ENCODE measurements around the gene NUP58. TPM values are rescaled to one million over a fixed set of nuclear protein-coding genes. Genes with fewer than 3 reads are reported as not detected.

NUP58 gene
- total and polyA plus RNA-seq, 9 of the 15 experiments (the other 6 are each of a cell fraction or from before 2014, with no cell fraction given) = 12.5 to 98.0 (median 42.6) TPM

DNA sequence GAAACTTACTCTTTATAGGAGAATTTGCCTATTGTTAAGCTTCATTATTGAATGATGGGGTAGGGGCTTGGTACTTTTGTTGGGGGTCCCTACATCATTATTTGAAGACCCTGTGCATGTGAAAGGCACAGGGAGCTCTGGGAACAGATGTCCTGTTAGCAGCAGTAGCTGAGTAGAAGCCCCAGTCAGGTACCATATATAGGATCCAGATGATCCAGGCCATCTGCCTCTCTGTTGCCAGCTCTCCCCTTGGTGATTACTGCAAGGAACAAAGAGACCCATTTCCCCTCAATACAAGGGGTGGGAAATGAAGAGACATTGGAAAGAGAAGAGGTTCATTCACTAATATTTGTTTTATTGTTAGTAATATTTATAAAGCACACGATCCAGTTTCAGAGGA is 9.7 kb upstream of the NUP58 start:
- Histone ChIP-seq H3K4me3 (no peak overlapping the region), H3K4me2 (ENCODE audit: insufficient read depth, low read length) (no peak overlapping the region), H3K36me3 (ENCODE audit: control insufficient read depth, insufficient read depth, low read length) (no peaks in the 10 kb centered on the region), H3K9me3 (replicated peaks; ENCODE audit: control insufficient read depth, insufficient read depth, low read depth, low read length) (no peaks in the 10 kb centered on the region), H3K9me1 (ENCODE audit: control insufficient read depth, insufficient read depth, low read length) (no peaks in the 10 kb centered on the region), H3K4me1 (replicated peaks in 1 of 2; ENCODE audit: control insufficient read depth in 2 of 2, insufficient read depth in 2 of 2, low read length in 2 of 2) (peaks cover 8 to 15% of the 10 kb centered on the region in 2 experiments; a peak in 4 of 5 replicates), H3K27ac (ENCODE audit: extremely low read depth, low read depth, low read length) (no peak overlapping the region), H4K20me1 (replicated peaks; ENCODE audit: control insufficient read depth, insufficient read depth, low read length) (no peaks in the 10 kb centered on the region), H3K9ac (ENCODE audit: insufficient read depth in 1 of 2, low read depth in 2 of 2, low read length in 2 of 2) (no peak overlapping the region), H3K27me3 (ENCODE audit: control insufficient read depth in 2 of 2, insufficient read depth in 2 of 2, low read length in 2 of 2) (no peaks in the 10 kb centered on the region), H2AFZ (ENCODE audit: low read depth, low read length) (peak overlapping the region; percentile 67), H3K79me2 (ENCODE audit: control insufficient read depth, insufficient read depth, low read length) (peaks cover 5% of the 10 kb centered on the region)
- ATAC-seq (no peak), DNase-seq (ENCODE audit: extremely low read depth in 1 of 4, low spot score in 3 of 4) (no peak), FAIRE-seq (no peak)
- intact Hi-C loops (cut with micrococcal nuclease) = no loop called here
- no TSS peak for BruUV-seq (replicated peaks)
- 83% methylated on average over 1 of the region's 1 CpG for WGBS (ENCODE audit: insufficient coverage, low coverage, missing lambda C conversion rate)
- ChIA-PET POLR2A (no interaction called here), CTCF (ENCODE audit: low intra/inter-chr PET ratio) (no interaction called here)
- in situ Hi-C loops (cut with MboI) = no loop called here
- TF ChIP-seq HMGN3 (IDR thresholded peaks at IDR 0.05; ENCODE audit: borderline replicate concordance, extremely low read depth, insufficient read length, low read depth, low read length) (no peak), C11orf30 (IDR thresholded peaks at IDR 0.05; ENCODE audit: low read depth) (no peak), TGIF2 (CRISPR knock-in tag; IDR thresholded peaks at IDR 0.05) (no peak), KLF16 (IDR thresholded peaks at IDR 0.05) (no peak), RAD21 (CRISPR knock-in tag; conservative IDR thresholded peaks at IDR 0.05 in 1 of 2, IDR thresholded peaks at IDR 0.05 in 1 of 2) (no peak), TBP (optimal IDR thresholded peaks at IDR 0.05; ENCODE audit: low read depth, low read length) (no peak), ARNT (IDR thresholded peaks at IDR 0.05) (no peak), POLR2G (IDR thresholded peaks at IDR 0.05; ENCODE audit: low read depth, low read length) (no peak), MXI1 (IDR thresholded peaks at IDR 0.05; ENCODE audit: low read depth, low read length) (no peak), CHD1 (IDR thresholded peaks at IDR 0.05; ENCODE audit: low read length) (no peak)
- TF ChIP-seq, protein P1, sequence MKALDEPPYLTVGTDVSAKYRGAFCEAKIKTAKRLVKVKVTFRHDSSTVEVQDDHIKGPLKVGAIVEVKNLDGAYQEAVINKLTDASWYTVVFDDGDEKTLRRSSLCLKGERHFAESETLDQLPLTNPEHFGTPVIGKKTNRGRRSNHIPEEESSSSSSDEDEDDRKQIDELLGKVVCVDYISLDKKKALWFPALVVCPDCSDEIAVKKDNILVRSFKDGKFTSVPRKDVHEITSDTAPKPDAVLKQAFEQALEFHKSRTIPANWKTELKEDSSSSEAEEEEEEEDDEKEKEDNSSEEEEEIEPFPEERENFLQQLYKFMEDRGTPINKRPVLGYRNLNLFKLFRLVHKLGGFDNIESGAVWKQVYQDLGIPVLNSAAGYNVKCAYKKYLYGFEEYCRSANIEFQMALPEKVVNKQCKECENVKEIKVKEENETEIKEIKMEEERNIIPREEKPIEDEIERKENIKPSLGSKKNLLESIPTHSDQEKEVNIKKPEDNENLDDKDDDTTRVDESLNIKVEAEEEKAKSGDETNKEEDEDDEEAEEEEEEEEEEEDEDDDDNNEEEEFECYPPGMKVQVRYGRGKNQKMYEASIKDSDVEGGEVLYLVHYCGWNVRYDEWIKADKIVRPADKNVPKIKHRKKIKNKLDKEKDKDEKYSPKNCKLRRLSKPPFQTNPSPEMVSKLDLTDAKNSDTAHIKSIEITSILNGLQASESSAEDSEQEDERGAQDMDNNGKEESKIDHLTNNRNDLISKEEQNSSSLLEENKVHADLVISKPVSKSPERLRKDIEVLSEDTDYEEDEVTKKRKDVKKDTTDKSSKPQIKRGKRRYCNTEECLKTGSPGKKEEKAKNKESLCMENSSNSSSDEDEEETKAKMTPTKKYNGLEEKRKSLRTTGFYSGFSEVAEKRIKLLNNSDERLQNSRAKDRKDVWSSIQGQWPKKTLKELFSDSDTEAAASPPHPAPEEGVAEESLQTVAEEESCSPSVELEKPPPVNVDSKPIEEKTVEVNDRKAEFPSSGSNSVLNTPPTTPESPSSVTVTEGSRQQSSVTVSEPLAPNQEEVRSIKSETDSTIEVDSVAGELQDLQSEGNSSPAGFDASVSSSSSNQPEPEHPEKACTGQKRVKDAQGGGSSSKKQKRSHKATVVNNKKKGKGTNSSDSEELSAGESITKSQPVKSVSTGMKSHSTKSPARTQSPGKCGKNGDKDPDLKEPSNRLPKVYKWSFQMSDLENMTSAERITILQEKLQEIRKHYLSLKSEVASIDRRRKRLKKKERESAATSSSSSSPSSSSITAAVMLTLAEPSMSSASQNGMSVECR (CRISPR knock-in tag; IDR thresholded peaks at IDR 0.05) = no peak
